ENCODE data around the gene ST7. TPM values are rescaled to one million over a fixed set of nuclear protein-coding genes. Genes with fewer than 3 reads are reported as not detected.
"Not testable (repeated sequence)": the region's sequence is repeated elsewhere in the genome, so short reads cannot be mapped to it uniquely, and the experiment has no call there.

Gene ST7
- total and polyA plus RNA-seq, 2 experiments from 2014 or later, result 31.2 to 38.5 TPM

DNA sequence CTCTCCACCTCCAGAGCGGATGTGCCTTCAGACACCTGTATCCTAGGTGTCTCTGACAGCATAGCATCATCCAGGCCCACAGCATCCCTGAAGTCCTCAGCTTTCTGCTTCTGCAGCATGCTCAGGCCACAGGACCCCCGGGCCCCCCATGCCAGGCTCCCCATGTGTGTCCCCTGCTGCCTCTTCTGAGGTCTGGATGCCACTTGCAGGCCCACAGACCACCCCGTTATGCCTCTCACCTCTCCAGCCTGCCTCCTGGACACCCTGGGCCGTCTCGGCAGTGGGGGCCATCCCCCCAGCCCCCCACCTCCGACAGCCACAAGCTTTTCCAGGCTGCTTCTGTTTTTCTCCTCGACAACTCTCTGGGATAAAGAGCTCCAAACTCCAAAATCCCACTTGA is 285.2 kb downstream of the ST7 start:
- Histone ChIP-seq H3K27me3 (no peaks in the 10 kb centered on the region), H3K36me3 (replicated peaks; ENCODE audit: insufficient read depth, low read depth) (no peaks in the 10 kb centered on the region), H2AFZ (no peak overlapping the region), H4K20me1 (ENCODE audit: insufficient read depth, poor library complexity, severe bottlenecking) (no peaks in the 10 kb centered on the region), H3K79me2 (no peaks in the 10 kb centered on the region), H3K4me2 (no peak overlapping the region), H3K9me2 (replicated peaks; ENCODE audit: insufficient read depth) (no peaks in the 10 kb centered on the region), H3K4me3 (no peak overlapping the region), H3K9me3 (ENCODE audit: low read depth) (no peaks in the 10 kb centered on the region), H3K4me1 (ENCODE audit: insufficient read depth) (no peaks in the 10 kb centered on the region), H3K27ac (no peak overlapping the region)
- DNase-seq (ENCODE audit: low spot score), result no peak
- 91% methylated on average over 7 of the region's 7 CpGs for WGBS (ENCODE audit: low lambda C conversion rate, missing lambda C conversion rate)
- TF ChIP-seq, protein P1, sequence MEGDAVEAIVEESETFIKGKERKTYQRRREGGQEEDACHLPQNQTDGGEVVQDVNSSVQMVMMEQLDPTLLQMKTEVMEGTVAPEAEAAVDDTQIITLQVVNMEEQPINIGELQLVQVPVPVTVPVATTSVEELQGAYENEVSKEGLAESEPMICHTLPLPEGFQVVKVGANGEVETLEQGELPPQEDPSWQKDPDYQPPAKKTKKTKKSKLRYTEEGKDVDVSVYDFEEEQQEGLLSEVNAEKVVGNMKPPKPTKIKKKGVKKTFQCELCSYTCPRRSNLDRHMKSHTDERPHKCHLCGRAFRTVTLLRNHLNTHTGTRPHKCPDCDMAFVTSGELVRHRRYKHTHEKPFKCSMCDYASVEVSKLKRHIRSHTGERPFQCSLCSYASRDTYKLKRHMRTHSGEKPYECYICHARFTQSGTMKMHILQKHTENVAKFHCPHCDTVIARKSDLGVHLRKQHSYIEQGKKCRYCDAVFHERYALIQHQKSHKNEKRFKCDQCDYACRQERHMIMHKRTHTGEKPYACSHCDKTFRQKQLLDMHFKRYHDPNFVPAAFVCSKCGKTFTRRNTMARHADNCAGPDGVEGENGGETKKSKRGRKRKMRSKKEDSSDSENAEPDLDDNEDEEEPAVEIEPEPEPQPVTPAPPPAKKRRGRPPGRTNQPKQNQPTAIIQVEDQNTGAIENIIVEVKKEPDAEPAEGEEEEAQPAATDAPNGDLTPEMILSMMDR (IDR thresholded peaks at IDR 0.05; ENCODE audit: poor library complexity), result no peak
- TF ChIP-seq EZH2 (IDR thresholded peaks at IDR 0.05; ENCODE audit: borderline replicate concordance), result no peak
- no peak for TF ChIP-seq EZH2phosphoT487 (IDR thresholded peaks at IDR 0.05; ENCODE audit: low read depth, severe bottlenecking, unreplicated experiment)

DNA sequence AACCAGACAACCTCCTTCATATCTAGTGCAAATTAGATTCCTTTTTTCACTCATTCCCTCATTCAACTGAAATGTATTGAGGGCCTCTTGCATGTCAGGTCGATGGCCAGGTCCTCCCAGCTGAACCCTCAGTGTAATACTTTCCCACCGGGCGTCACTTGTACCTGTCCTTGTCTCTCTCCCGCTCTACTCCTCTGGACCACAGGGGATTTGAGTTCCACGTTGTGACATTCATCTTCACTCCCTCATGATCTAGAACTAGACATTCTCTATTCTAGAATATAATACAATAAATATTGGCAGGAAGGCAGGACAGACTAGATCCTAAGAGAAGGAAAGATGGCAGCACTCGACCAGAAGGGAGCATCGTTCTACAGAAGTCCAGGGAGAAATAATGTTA is 285.6 kb downstream of the ST7 start:
- Histone ChIP-seq H3K36me3 (replicated peaks; ENCODE audit: insufficient read depth, low read depth) (no peaks in the 10 kb centered on the region), H3K4me2 (no peak overlapping the region), H3K9me2 (replicated peaks; ENCODE audit: insufficient read depth) (no peaks in the 10 kb centered on the region), H3K4me3 (no peak overlapping the region), H3K9me3 (ENCODE audit: low read depth) (no peaks in the 10 kb centered on the region), H3K27me3 (no peaks in the 10 kb centered on the region), H4K20me1 (ENCODE audit: insufficient read depth, poor library complexity, severe bottlenecking) (no peaks in the 10 kb centered on the region), H3K27ac (no peak overlapping the region), H3K79me2 (no peaks in the 10 kb centered on the region), H3K4me1 (ENCODE audit: insufficient read depth) (no peaks in the 10 kb centered on the region), H2AFZ (no peak overlapping the region)
- no peak for DNase-seq (ENCODE audit: low spot score)
- TF ChIP-seq, protein P1 (IDR thresholded peaks at IDR 0.05; ENCODE audit: poor library complexity), result no peak
- no peak for TF ChIP-seq EZH2phosphoT487 (IDR thresholded peaks at IDR 0.05; ENCODE audit: low read depth, severe bottlenecking, unreplicated experiment)
- TF ChIP-seq EZH2 (IDR thresholded peaks at IDR 0.05; ENCODE audit: borderline replicate concordance), result no peak
- WGBS (ENCODE audit: low lambda C conversion rate, missing lambda C conversion rate), result 89% methylated on average over 7 of the region's 7 CpGs

DNA sequence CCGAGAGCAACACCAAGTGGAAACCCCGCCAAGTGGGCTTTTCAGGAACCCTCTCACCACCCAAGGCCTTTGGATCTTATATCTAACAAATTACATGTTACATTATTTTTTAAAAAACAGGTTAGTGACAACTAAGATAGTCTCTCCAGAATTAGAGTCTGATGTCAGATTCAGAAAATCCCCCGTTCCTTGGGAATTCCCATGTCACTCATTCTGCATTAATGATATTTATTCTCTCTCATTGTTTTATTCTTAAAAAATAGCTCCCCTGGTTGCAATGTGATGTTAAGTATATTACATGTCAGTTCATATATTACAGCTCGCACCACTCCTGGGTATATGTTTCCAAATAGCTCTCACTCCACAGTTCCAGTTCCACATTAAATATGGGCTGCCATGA is 287.8 kb downstream of the ST7 start:
- Histone ChIP-seq H3K27ac (no peak overlapping the region), H3K4me1 (ENCODE audit: insufficient read depth) (no peaks in the 10 kb centered on the region), H3K4me3 (no peak overlapping the region), H3K4me2 (no peak overlapping the region), H4K20me1 (ENCODE audit: insufficient read depth, poor library complexity, severe bottlenecking) (no peaks in the 10 kb centered on the region), H3K79me2 (no peaks in the 10 kb centered on the region), H2AFZ (no peak overlapping the region), H3K9me2 (replicated peaks; ENCODE audit: insufficient read depth) (no peaks in the 10 kb centered on the region), H3K36me3 (replicated peaks; ENCODE audit: insufficient read depth, low read depth) (no peaks in the 10 kb centered on the region), H3K27me3 (no peaks in the 10 kb centered on the region), H3K9me3 (ENCODE audit: low read depth) (no peaks in the 10 kb centered on the region)
- TF ChIP-seq, protein P1 (IDR thresholded peaks at IDR 0.05; ENCODE audit: poor library complexity), result no peak
- TF ChIP-seq EZH2phosphoT487 (IDR thresholded peaks at IDR 0.05; ENCODE audit: low read depth, severe bottlenecking, unreplicated experiment), result no peak
- no peak for TF ChIP-seq EZH2 (IDR thresholded peaks at IDR 0.05; ENCODE audit: borderline replicate concordance)
- WGBS (ENCODE audit: low lambda C conversion rate, missing lambda C conversion rate), result 97% methylated on average over 4 of the region's 4 CpGs
- DNase-seq (ENCODE audit: low spot score), result no peak

DNA sequence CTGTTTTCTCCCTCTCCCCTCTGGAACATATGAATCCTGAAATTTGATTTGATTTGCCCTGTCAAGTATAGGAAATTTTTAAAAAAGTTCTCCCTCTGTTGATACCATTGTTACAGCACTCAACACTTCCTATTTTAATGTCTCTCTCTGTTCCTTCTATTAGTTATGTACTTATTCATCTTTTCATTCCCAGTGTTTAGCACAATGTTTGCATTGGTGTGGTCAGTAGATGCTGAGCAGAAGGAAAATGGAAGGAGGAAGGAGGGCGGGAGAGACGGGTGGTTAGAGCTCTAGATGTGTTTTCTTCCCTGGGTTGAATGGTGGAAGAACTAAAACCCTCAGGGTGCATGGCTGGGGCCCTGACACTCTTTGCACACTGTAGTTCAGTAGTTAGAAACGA is 290.1 kb downstream of the ST7 start:
- Histone ChIP-seq H3K4me2 (no peak overlapping the region), H3K36me3 (replicated peaks; ENCODE audit: insufficient read depth, low read depth) (no peaks in the 10 kb centered on the region), H3K4me3 (no peak overlapping the region), H4K20me1 (ENCODE audit: insufficient read depth, poor library complexity, severe bottlenecking) (no peaks in the 10 kb centered on the region), H3K4me1 (ENCODE audit: insufficient read depth) (no peaks in the 10 kb centered on the region), H3K27me3 (no peaks in the 10 kb centered on the region), H3K27ac (no peak overlapping the region), H3K79me2 (no peaks in the 10 kb centered on the region), H3K9me3 (ENCODE audit: low read depth) (no peaks in the 10 kb centered on the region), H2AFZ (no peak overlapping the region), H3K9me2 (replicated peaks; ENCODE audit: insufficient read depth) (no peaks in the 10 kb centered on the region)
- DNase-seq (ENCODE audit: low spot score), result no peak
- TF ChIP-seq EZH2 (IDR thresholded peaks at IDR 0.05; ENCODE audit: borderline replicate concordance) (no peak), EZH2phosphoT487 (IDR thresholded peaks at IDR 0.05; ENCODE audit: low read depth, severe bottlenecking, unreplicated experiment) (no peak)
- TF ChIP-seq, protein P1 (IDR thresholded peaks at IDR 0.05; ENCODE audit: poor library complexity), result no peak
- 88% methylated on average over 3 of the region's 3 CpGs for WGBS (ENCODE audit: low lambda C conversion rate, missing lambda C conversion rate)

DNA sequence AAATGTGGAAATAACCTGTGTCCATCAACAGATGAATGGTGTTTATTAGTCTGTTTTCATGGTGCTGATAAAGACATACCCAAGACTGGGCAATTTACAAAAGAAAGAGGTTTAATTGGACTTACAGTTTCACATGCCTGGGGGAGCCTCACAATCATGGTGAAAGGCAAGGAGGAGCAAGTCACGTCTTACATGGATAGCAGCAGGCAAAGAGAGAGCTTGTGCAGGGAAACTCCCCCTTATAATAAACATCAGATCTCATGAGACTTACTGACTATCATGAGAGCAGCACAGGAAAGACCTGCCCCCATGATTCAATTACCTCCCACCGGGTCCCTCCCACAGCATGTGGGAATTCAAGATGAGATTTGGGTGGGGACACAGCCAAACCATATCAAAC is 292.4 kb downstream of the ST7 start:
- WGBS (ENCODE audit: low lambda C conversion rate, missing lambda C conversion rate), result 89% methylated on average over 2 of the region's 2 CpGs
- H3K27me3 ChIP-seq; H3K4me2 ChIP-seq; H2AFZ ChIP-seq; H3K27ac ChIP-seq; H3K9me3 ChIP-seq (ENCODE audit: low read depth); H3K4me3 ChIP-seq; DNase-seq (ENCODE audit: low spot score); H3K4me1 ChIP-seq (ENCODE audit: insufficient read depth); H3K36me3 ChIP-seq (replicated peaks; ENCODE audit: insufficient read depth, low read depth); H3K79me2 ChIP-seq; H4K20me1 ChIP-seq (ENCODE audit: insufficient read depth, poor library complexity, severe bottlenecking); H3K9me2 ChIP-seq (replicated peaks; ENCODE audit: insufficient read depth): not testable (repeated sequence)

All from hepatocyte (in vitro differentiated cells).